GM12865 (cell line): ENCODE measurements around the gene TBX20.

Experiments used
- DNase-seq: peaks from one replicate; pipeline ENCODE4 v3.0.0; 2010; ENCODE audit warnings: low read depth
- H3K4me3 ChIP-seq: 2 replicates; pipeline ENCODE4 v1.5.1; 2011; ENCODE audit warnings: mild to moderate bottlenecking, low read depth, low read length, control low read depth
- TF ChIP-seq, protein P1 (sequence below): IDR thresholded peaks from 2 replicates; pipeline ENCODE4 v1.5.1; 2011; ENCODE audit warnings: low read length, control low read depth, low read depth, inconsistent platforms; ENCODE audit not compliant: insufficient read depth; ENCODE audit errors: missing control alignments

TBX20 gene

DNA sequence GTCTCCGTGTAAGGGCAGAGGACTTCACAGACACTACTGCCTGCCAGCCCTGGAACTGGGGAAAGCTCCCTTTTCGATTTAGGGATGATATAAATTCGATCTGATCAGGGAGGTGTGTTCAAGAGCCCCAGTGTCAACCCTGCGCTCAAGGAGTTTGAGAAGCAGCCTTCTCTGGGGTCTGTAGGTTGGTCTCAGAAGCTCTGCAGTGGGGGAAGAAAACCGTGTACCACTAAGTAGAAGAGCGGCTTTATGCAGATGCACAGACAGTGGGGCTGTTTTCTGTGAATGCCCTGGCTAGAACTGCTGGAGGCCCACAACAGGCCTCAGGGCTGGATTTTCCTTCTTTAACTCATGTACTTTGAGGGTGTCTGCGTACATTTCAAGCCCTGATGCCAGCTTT, 6.3 kb upstream of the TBX20 start:
- no peak for DNase-seq

DNA sequence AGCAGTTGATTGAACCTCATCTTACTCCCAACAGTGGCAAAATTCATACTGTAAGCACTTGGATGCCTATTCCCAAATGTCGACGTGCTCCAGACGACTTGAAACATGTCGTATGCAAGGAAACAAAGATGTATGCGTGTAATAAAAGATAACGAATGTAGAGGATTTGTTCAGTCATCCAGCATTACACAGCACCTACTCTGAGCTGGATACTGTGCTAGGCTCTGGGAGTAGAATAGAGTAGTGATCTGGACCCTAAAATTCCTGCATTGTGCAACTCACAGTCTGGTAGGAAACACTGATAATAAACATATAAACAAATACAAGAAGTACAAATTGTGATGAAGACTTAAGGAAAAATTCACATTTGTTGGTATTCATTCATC, 5.6 kb upstream of the TBX20 start:
- no peak overlapping the region for H3K4me3 ChIP-seq
- no peak for DNase-seq
- TF ChIP-seq, protein P1, sequence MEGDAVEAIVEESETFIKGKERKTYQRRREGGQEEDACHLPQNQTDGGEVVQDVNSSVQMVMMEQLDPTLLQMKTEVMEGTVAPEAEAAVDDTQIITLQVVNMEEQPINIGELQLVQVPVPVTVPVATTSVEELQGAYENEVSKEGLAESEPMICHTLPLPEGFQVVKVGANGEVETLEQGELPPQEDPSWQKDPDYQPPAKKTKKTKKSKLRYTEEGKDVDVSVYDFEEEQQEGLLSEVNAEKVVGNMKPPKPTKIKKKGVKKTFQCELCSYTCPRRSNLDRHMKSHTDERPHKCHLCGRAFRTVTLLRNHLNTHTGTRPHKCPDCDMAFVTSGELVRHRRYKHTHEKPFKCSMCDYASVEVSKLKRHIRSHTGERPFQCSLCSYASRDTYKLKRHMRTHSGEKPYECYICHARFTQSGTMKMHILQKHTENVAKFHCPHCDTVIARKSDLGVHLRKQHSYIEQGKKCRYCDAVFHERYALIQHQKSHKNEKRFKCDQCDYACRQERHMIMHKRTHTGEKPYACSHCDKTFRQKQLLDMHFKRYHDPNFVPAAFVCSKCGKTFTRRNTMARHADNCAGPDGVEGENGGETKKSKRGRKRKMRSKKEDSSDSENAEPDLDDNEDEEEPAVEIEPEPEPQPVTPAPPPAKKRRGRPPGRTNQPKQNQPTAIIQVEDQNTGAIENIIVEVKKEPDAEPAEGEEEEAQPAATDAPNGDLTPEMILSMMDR, result no peak

More for the DNA sequence above, 6.3 kb upstream of the TBX20 start:
- no peak overlapping the region for H3K4me3 ChIP-seq
- TF ChIP-seq, protein P1, result no peak

DNA sequence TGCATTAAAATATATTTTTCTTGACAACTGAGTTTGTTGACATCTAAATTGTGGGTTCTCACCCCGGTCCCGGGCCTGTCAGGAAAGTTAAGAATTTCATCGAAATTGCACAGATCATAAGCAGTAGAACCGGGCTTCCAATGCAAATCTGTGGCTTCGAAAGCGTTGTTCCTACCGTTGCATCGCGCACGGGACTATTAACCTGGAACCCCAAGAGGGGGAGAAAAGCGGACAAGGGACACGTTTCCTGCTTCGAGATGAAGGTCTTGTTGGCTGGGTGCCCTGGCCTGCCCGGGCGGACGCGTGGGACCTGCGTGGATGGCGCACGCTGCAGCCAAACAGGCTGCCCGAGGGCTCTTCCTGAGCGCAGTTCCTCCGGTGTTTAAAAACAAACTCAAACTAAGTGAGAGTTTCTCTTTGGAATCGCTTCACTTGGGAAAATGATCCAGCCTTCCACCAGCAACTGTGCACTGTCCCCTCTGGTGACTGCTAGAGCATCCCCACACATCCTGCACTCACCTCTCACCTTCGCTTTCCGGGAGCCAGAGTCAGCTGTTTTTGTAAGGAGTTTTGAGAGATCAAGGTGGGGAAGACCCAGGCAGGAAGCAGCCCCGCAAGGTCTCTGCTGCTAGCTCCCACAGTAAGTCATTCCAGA, 5.1 kb upstream of the TBX20 start:
- DNase-seq, result no peak
- H3K4me3 ChIP-seq, result no peak overlapping the region
- TF ChIP-seq, protein P1, result no peak

DNA sequence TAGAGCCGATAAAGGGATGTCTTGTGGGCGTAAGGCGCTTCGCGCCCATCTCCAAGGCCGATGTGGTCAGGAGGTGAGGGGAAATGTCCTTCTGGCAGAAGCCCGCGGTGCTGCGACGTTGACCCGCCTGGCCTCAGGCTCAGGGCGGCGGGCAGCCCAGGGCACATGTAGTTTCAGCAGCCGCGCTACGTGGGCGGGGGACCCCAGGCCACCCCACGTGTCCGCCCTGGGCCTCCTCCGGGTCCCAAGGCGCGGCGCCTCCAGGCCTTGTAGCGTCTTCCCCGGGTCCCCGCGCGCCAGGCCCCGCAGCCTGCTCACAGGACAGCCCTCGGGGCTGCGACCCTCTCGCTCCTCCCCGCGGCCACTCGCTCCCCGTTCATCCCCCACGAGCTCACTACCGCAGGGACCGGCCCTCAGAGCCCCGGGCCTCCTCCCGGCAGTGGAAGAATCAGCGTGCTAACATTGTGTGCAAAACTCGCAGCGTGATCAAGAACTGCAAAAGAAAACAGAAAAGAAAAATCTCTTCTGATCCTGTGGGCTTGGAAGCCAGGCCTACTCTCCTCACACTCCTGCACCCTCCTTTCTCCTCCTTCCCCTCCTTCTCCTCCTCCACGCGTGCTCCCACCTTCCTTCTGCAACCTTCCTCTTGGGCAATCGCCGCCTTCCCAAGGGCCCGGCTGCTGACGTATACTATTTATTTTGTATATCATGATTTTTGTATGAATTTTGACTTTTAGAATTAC, 4.4 kb upstream of the TBX20 start:
- TF ChIP-seq, protein P1, result no peak
- DNase-seq, result no peak

DNA sequence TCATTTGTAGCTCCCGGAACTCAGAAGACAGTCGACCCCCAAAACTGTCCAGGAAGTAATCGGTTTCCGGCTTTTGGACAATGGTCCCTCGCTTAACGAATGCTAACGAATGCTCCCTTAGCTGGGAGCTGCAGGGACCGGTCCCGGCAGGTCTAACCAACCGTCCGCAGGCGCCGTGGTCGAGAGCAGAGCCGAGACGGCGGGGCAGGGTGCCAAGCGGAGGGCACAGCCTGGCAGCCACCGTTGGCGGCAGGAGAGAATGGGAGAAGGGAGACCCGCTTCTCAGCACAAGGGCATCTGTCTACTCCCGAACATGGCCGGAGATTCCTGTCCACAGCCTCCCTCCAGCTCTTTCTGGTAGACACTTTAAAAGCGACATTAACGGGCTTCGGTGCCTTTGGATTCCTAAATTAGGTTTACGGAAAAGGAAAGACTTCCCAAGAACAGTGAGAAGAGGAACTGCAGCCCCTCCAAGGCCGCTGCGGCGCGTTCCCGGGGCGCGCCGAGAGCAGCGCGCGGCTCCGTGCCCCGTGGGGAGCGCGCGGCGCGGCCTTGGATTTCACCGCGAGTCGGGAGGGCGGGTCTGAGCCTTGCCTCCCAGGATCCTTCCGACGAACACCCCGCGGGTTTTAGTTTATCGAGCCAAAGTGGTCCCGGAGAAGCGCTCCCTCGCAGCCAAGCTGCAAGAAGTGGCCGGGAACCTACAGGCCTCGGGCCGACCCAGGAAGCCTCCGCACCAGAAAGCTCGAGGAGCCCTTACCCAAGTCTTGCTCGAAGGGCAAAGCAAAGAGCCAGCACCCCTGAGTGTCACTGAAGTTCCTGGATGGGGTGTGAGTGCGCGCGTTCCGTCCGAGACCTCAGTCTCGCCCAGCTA, 3.6 kb upstream of the TBX20 start:
- no peak for DNase-seq
- H3K4me3 ChIP-seq, result no peak overlapping the region
- TF ChIP-seq, protein P1, result no peak

More for the DNA sequence above, 4.4 kb upstream of the TBX20 start:
- H3K4me3 ChIP-seq, result no peak overlapping the region

- no peak overlapping the region for H3K4me3 ChIP-seq
- TF ChIP-seq, protein P1, result no peak
- DNase-seq, result no peak
Observed at GRCh38 chr7:35256256-35257175, 2.6 kb upstream of the TBX20 start.
